ENCODE results near the gene FAAP24.
"Not testable (repeated sequence)": the region's sequence is repeated elsewhere in the genome, so short reads cannot be mapped to it uniquely, and the experiment has no call there.

Gene FAAP24

GRCh38 chr19:33022472-33023116, 50.6 kb downstream of the FAAP24 start:
- H3K9me3 Mint-ChIP-seq (ENCODE audit: low read depth), result no peaks in the 10 kb centered on the region
- H3K4me3 Mint-ChIP-seq, result no peak overlapping the region
- H3K4me1 Mint-ChIP-seq (ENCODE audit: low read depth), result no peaks in the 10 kb centered on the region

GRCh38 chr19:33024398-33024797, 52.4 kb downstream of the FAAP24 start:
- H3K4me3 Mint-ChIP-seq, result no peak overlapping the region
- no peaks in the 10 kb centered on the region for H3K4me1 Mint-ChIP-seq (ENCODE audit: low read depth)
- H3K36me3 Mint-ChIP-seq, result no peaks in the 10 kb centered on the region
- no peaks in the 10 kb centered on the region for H3K9me3 Mint-ChIP-seq (ENCODE audit: low read depth)
- H3K27me3 Mint-ChIP-seq, result no peaks in the 10 kb centered on the region
- no peak overlapping the region for H3K27ac Mint-ChIP-seq

More at GRCh38 chr19:33022472-33023116, 50.6 kb downstream of the FAAP24 start:
- no peaks in the 10 kb centered on the region for H3K27me3 Mint-ChIP-seq
- no peaks in the 10 kb centered on the region for H3K36me3 Mint-ChIP-seq
- H3K27ac Mint-ChIP-seq, result no peak overlapping the region

GRCh38 chr19:33025468-33026238, 53.6 kb downstream of the FAAP24 start:
- not testable (repeated sequence) for H3K27ac Mint-ChIP-seq; H3K9me3 Mint-ChIP-seq (ENCODE audit: low read depth); H3K36me3 Mint-ChIP-seq; H3K27me3 Mint-ChIP-seq; H3K4me1 Mint-ChIP-seq (ENCODE audit: low read depth); H3K4me3 Mint-ChIP-seq

GRCh38 chr19:33026602-33027001, 54.6 kb downstream of the FAAP24 start:
- H3K36me3 Mint-ChIP-seq; H3K9me3 Mint-ChIP-seq (ENCODE audit: low read depth): not testable (repeated sequence)

More at GRCh38 chr19:33026602-33027001, 54.6 kb downstream of the FAAP24 start:
- not testable (repeated sequence) for H3K27ac Mint-ChIP-seq; H3K4me3 Mint-ChIP-seq; H3K4me1 Mint-ChIP-seq (ENCODE audit: low read depth); H3K27me3 Mint-ChIP-seq

Data from activated naive CD8-positive, alpha-beta T cell (primary cell).